Transverse colon (tissue), 4 donors: ENCODE results near the gene SLC26A4. TPM values are rescaled to one million over a fixed set of nuclear protein-coding genes. Genes with fewer than 3 reads are reported as not detected.

ENCODE experiments used
- DNase-seq: peaks from one replicate; pipeline ENCODE4 v3.0.0-alpha.2; 2019
- H3K27ac ChIP-seq, 4 donors: fragments of 200-600 bp; sonication (generic); 2 replicates each; pipeline ENCODE4 v1.5.1; 2016 to 2018; ENCODE audit warnings: inconsistent platforms in 4 of 4
- H3K27me3 ChIP-seq: fragments of 200-600 bp; sonication (generic); 2 replicates; pipeline ENCODE4 v1.5.1; 2017; ENCODE audit warnings: inconsistent platforms
- H3K36me3 ChIP-seq, 4 donors: fragments of 200-600 bp; sonication (generic); 2 replicates each; pipeline ENCODE4 v1.5.1; 2017 to 2019; ENCODE audit warnings: inconsistent platforms in 4 of 4
- H3K4me1 ChIP-seq, 4 donors: fragments of 200-600 bp; sonication (generic); 2 replicates each; pipeline ENCODE4 v1.5.1; 2017 to 2020; ENCODE audit warnings: inconsistent platforms in 4 of 4
- H3K4me3 ChIP-seq, 4 donors: fragments of 200-600 bp; sonication (generic); 1 replicate in 1 of 4; 2 replicates in 3 of 4; pipeline versions ENCODE4 v1.5.1 to v1.6.1; 2017 to 2019; ENCODE audit warnings: inconsistent platforms in 4 of 4
- H3K9me3 ChIP-seq, 2 donors: fragments of 200-600 bp; sonication (generic); 2 replicates each; pipeline ENCODE4 v1.5.1; 2017 to 2019; ENCODE audit warnings: inconsistent platforms in 2 of 2
- EP300 ChIP-seq: sonication (generic); formaldehyde crosslinking; IDR thresholded peaks from one replicate; pipeline ENCODE4 v1.6.1; 2017; ENCODE audit warnings: antibody characterized with exemption, low read depth
- POLR2A ChIP-seq: fragments of 450-650 bp; IDR thresholded peaks from one replicate; pipeline ENCODE4 v1.6.1; 2016; ENCODE audit warnings: antibody characterized with exemption, mild to moderate bottlenecking, moderate library complexity
- POLR2AphosphoS5 ChIP-seq, 3 donors: sonication (generic); formaldehyde crosslinking; IDR thresholded peaks; one replicate each; pipeline ENCODE4 v1.6.1; 2016; ENCODE audit warnings: antibody characterized with exemption in 3 of 3
- WGBS, 2 donors: methylation state at CpG; one replicate each; pipeline ENCODE4 v1.1.5; 2018; ENCODE audit warnings: low coverage in 1 of 2; 5-methylcytosine and 5-hydroxymethylcytosine counted together
- in situ Hi-C, 4 donors: fragments of 200-750 bp; cut with MboI; loops; one replicate each; pipeline versions ENCODE4 v1.15.0 to v1.15.1; 2017; ENCODE audit warnings: low sequenced_read_pairs in 3 of 4, low pct_ligation_motif_present in 1 of 4, low pct_unique_long_range_greater_than_20kb in 1 of 4
- intact Hi-C: fragments of 100-400 bp; cut with DNase I; formaldehyde crosslinking; loops from one replicate; pipeline ENCODE4 v1.15.1; 2023; ENCODE audit warnings: low total_unique reads
- total RNA-seq, 4 donors: library from RNA; depleted of rRNA; stranded (reverse); fragments of >200 nt; gene quantifications; one replicate each; pipeline ENCODE4 v1.1.0, GENCODE V29; 2016
- TF ChIP-seq, protein P1 (sequence below), 5 experiments: fragments of 200-600 bp in 3 of 5; fragments of 450-650 bp in 2 of 5; sonication (generic) in 3 of 5; IDR thresholded peaks; 1 replicate in 2 of 5; 2 replicates in 3 of 5; pipeline ENCODE4 v1.5.1; 2016 to 2017; ENCODE audit warnings: antibody characterized with exemption in 5 of 5, inconsistent platforms in 3 of 5, mild to moderate bottlenecking in 2 of 5, moderate library complexity in 1 of 5

SLC26A4 gene
- total RNA-seq: under 1 TPM in 2 of 4 donors, not detected in 2; 0.16 to 0.41 TPM

DNA sequence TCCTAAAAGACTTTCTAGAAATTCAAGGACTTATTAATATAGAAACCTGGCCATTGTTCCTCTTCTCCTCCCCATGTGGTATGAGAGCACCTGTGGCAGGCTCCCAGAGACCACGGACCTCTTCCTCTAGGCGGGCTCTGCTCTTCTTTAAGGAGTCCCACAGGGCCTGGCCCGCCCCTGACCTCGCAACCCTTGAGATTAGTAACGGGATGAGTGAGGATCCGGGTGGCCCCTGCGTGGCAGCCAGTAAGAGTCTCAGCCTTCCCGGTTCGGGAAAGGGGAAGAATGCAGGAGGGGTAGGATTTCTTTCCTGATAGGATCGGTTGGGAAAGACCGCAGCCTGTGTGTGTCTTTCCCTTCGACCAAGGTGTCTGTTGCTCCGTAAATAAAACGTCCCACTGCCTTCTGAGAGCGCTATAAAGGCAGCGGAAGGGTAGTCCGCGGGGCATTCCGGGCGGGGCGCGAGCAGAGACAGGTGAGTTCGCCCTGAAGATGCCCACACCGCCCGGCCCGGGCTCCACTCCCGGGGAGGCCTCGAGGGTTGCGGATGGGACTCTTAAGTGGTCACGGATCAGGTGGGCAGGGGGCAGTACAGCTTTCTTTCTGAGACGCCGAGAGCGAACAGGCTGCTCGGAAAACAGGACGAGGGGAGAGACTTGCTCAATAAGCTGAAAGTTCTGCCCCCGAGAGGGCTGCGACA, at the start of gene SLC26A4:
Gene SLC26A4, plus strand, starts transcription at position 448 of the 700 bp plus-strand sequence. CDS start 814 bp downstream, outside the sequence.
- in situ Hi-C loops (no loop called here), intact Hi-C loops (no loop called here)
- WGBS, 2 donors: 6 to 40% methylated on average over 1 to 34 of the region's 37 CpGs
- peaks cover 6 to 20% (median 18%) of the 10 kb centered on the region in 4 donors for H3K4me1 ChIP-seq
- DNase-seq: no peak
- H3K4me3 ChIP-seq: peak within 1 kb of the TSS; percentile 3 to 57 (median 30)
- peaks cover 65% of the 10 kb centered on the region for H3K27me3 ChIP-seq
- no peaks in the 10 kb centered on the region for H3K9me3 ChIP-seq
- TF ChIP-seq, protein P1, sequence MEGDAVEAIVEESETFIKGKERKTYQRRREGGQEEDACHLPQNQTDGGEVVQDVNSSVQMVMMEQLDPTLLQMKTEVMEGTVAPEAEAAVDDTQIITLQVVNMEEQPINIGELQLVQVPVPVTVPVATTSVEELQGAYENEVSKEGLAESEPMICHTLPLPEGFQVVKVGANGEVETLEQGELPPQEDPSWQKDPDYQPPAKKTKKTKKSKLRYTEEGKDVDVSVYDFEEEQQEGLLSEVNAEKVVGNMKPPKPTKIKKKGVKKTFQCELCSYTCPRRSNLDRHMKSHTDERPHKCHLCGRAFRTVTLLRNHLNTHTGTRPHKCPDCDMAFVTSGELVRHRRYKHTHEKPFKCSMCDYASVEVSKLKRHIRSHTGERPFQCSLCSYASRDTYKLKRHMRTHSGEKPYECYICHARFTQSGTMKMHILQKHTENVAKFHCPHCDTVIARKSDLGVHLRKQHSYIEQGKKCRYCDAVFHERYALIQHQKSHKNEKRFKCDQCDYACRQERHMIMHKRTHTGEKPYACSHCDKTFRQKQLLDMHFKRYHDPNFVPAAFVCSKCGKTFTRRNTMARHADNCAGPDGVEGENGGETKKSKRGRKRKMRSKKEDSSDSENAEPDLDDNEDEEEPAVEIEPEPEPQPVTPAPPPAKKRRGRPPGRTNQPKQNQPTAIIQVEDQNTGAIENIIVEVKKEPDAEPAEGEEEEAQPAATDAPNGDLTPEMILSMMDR (IDR thresholded peaks at IDR 0.05): no peak
- TF ChIP-seq EP300: no peak
- TF ChIP-seq POLR2AphosphoS5 (IDR thresholded peaks at IDR 0.05): no peak
- no peak for TF ChIP-seq POLR2A
- no peaks in the 10 kb centered on the region for H3K36me3 ChIP-seq
- no peak within 1 kb of the TSS for H3K27ac ChIP-seq

DNA sequence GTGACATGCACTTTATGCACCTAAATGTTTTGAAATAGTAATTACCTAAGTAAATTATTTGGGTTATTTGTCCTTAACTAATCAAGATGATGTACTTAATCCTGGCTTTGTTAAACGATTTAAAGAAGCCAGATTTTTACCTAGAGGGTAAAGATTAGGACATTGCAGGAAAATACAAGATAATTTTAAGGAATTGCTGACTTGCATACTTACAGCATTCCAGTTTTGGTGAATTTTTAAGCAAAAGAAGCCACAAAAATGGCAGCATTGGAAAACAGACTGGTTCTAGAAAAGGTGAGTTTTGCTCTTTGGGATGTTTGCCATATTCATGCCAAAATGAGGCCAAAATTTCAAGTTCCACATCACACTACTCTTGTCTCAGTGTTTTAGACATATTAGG, 47.2 kb upstream of the SLC26A4 start:
- intact Hi-C loops: no loop called here

DNA sequence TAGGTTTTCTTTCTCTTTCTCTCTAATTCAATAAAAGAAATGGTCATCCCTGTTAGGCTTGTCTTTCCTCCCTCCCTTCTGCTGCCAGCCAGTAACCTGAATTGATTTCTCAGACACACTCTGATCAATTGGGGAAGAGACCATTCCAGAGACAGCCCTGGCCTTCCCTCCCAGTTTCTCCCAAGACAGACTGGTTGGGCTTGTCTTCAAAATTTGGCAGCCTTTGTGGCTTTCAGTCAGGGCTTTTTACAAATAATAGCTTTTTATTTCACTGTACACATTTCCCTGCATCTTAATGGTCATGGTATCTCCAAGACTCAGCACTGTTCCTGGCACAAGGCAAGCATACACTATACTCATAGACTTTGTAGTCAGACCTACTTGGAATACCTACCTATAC, 46.7 kb upstream of the SLC26A4 start:
- Histone ChIP-seq H3K36me3 (peaks cover 0 to 20% (median 5%) of the 10 kb centered on the region in 4 donors), H3K27ac (no peak overlapping the region), H3K4me1 (peaks cover 0 to 7% (median 5%) of the 10 kb centered on the region in 4 donors), H3K27me3 (no peaks in the 10 kb centered on the region), H3K4me3 (no peak overlapping the region), H3K9me3 (no peaks in the 10 kb centered on the region)
- no peak for DNase-seq
- intact Hi-C loops: no loop called here
- in situ Hi-C loops: no loop called here
- TF ChIP-seq POLR2AphosphoS5 (IDR thresholded peaks at IDR 0.05): no peak
- TF ChIP-seq, protein P1 (IDR thresholded peaks at IDR 0.05): no peak
- TF ChIP-seq POLR2A: no peak
- no peak for TF ChIP-seq EP300

More for the DNA sequence above, 47.2 kb upstream of the SLC26A4 start:
- in situ Hi-C loops: no loop called here
- Histone ChIP-seq H3K4me3 (no peak overlapping the region), H3K4me1 (peaks cover 0 to 7% (median 5%) of the 10 kb centered on the region in 4 donors), H3K36me3 (peaks cover 0 to 20% (median 5%) of the 10 kb centered on the region in 4 donors), H3K27ac (no peak overlapping the region), H3K9me3 (no peaks in the 10 kb centered on the region), H3K27me3 (no peaks in the 10 kb centered on the region)
- TF ChIP-seq POLR2AphosphoS5 (IDR thresholded peaks at IDR 0.05) (no peak), POLR2A (no peak), EP300 (no peak)
- TF ChIP-seq, protein P1 (IDR thresholded peaks at IDR 0.05): no peak
- DNase-seq: no peak
- 93 to 100% methylated on average over 1 of the region's 1 CpG for WGBS, 2 donors

DNA sequence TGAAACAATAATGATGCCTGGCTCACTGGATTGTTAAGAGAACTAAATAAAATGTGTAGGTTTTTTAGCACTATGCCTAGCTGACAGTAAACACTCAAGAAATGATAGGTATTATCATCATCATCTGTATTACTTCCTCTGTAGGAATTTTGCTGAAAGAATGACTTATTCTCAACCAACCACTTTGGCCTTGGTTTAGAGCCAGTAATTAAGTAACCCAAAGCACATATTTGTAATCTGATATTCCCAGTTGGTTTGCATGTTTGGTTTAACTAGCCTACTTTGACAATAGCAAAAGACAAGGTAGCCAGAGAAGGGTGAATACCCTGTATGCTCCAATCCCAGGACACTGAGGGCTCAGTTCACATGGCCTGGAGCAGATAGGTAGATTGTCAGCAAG, 46.2 kb upstream of the SLC26A4 start:
- Histone ChIP-seq H3K4me3 (no peak overlapping the region), H3K36me3 (peaks cover 0 to 20% (median 5%) of the 10 kb centered on the region in 4 donors), H3K9me3 (no peaks in the 10 kb centered on the region), H3K27ac (no peak overlapping the region), H3K27me3 (no peaks in the 10 kb centered on the region), H3K4me1 (peaks cover 0 to 7% (median 5%) of the 10 kb centered on the region in 4 donors)
- intact Hi-C loops: no loop called here
- in situ Hi-C loops: no loop called here
- no peak for TF ChIP-seq POLR2AphosphoS5 (IDR thresholded peaks at IDR 0.05)
- no peak for TF ChIP-seq EP300
- TF ChIP-seq, protein P1 (IDR thresholded peaks at IDR 0.05): no peak
- no peak for TF ChIP-seq POLR2A
- DNase-seq: no peak
